ENCODE data around the gene ARL8B. TPM values are rescaled to one million over a fixed set of nuclear protein-coding genes. Genes with fewer than 3 reads are reported as not detected.
"Not testable (repeated sequence)": the region's sequence is repeated elsewhere in the genome, so short reads cannot be mapped to it uniquely, and the experiment has no call there.

The ARL8B gene
- polyA plus RNA-seq, 1 donor (not counting 4 experiments of a cell fraction or from before 2014, with no cell fraction given), result 102 TPM

DNA sequence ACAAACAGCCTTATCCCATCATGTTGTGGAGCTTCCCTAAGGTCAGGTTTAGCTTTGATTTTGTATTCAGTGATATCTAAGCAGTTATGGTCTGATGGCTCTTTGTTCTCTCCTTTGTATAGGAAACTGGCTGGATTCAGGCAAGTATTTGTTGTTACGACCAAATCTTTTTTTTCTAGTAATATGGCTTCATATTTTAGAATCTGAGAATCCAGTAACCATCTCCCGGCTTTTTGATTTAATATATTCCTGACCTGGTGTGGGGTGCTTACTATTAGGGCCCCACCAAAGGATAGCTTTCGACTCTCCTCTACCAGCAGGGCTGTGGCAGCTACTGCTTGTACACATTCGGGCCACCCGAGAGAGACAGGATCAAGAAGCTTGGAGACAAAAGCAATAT is 23.0 kb downstream of the ARL8B start:
- no peaks in the 10 kb centered on the region for H3K9me3 ChIP-seq (ENCODE audit: control insufficient read depth, low read depth, low read length)
- no peak overlapping the region for H3K4me2 ChIP-seq (ENCODE audit: control insufficient read depth, extremely low read depth, insufficient read depth, low read depth, low read length)

DNA sequence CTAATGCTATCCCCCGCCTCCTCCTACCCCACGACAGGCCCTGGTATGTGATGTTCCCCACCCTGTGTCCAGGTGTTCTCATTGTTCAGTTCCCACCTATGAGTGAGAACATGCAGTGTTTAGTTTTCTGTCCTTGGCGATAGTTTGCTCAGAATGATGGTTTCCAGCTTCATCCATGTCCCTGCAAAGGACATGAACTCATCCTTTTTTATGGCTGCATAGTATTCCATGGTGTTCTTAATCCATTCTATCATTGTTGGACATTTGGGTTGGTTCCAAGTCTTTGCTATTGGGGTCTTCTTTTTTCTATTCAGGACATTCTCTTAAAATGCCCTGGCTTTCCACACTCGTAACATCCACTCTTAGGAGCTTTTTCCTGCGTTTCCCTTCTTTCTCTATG is 25.1 kb downstream of the ARL8B start:
- H3K9me3 ChIP-seq (ENCODE audit: control insufficient read depth, low read depth, low read length); FAIRE-seq; H3K4me3 ChIP-seq (ENCODE audit: control insufficient read depth in 2 of 3, extremely low read depth in 1 of 3, insufficient read depth in 2 of 3, low read depth in 1 of 3, low read length in 3 of 3); H3K9me1 ChIP-seq (ENCODE audit: control insufficient read depth, extremely low read depth, insufficient read depth, low read length); H3K36me3 ChIP-seq (ENCODE audit: control insufficient read depth in 2 of 2, extremely low read depth in 1 of 2, insufficient read depth in 2 of 2, low read length in 2 of 2); dilution Hi-C loops (cut with MboI; ENCODE audit: extremely low pct_ligation_motif_present, low sequenced_read_pairs); H3K27ac ChIP-seq (ENCODE audit: control insufficient read depth, insufficient read depth, low read length); H4K20me1 ChIP-seq (ENCODE audit: control insufficient read depth, extremely low read depth, insufficient read depth, low read length); H2AFZ ChIP-seq (ENCODE audit: control insufficient read depth, low read length); H3K9ac ChIP-seq (ENCODE audit: control insufficient read depth, extremely low read depth, insufficient read depth, low read length); DNase-seq (ENCODE audit: low read depth, low spot score); H3K27me3 ChIP-seq (ENCODE audit: control insufficient read depth, extremely low read depth, insufficient read depth, low read length); H3K4me2 ChIP-seq (ENCODE audit: control insufficient read depth, extremely low read depth, insufficient read depth, low read depth, low read length): not testable (repeated sequence)
- Histone ChIP-seq H3K79me2 (ENCODE audit: control insufficient read depth, insufficient read depth, low read length) (peaks cover 98% of the 10 kb centered on the region), H3K4me1 (ENCODE audit: control insufficient read depth, extremely low read depth, insufficient read depth, low read length) (peaks cover 10% of the 10 kb centered on the region)

More for the DNA sequence above, 23.0 kb downstream of the ARL8B start:
- H3K79me2 ChIP-seq (ENCODE audit: control insufficient read depth, insufficient read depth, low read length), result peaks cover 100% of the 10 kb centered on the region
- no peak overlapping the region for H3K4me3 ChIP-seq (ENCODE audit: control insufficient read depth in 2 of 3, extremely low read depth in 1 of 3, insufficient read depth in 2 of 3, low read depth in 1 of 3, low read length in 3 of 3)
- TF ChIP-seq, protein P1, sequence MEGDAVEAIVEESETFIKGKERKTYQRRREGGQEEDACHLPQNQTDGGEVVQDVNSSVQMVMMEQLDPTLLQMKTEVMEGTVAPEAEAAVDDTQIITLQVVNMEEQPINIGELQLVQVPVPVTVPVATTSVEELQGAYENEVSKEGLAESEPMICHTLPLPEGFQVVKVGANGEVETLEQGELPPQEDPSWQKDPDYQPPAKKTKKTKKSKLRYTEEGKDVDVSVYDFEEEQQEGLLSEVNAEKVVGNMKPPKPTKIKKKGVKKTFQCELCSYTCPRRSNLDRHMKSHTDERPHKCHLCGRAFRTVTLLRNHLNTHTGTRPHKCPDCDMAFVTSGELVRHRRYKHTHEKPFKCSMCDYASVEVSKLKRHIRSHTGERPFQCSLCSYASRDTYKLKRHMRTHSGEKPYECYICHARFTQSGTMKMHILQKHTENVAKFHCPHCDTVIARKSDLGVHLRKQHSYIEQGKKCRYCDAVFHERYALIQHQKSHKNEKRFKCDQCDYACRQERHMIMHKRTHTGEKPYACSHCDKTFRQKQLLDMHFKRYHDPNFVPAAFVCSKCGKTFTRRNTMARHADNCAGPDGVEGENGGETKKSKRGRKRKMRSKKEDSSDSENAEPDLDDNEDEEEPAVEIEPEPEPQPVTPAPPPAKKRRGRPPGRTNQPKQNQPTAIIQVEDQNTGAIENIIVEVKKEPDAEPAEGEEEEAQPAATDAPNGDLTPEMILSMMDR (optimal IDR thresholded peaks at IDR 0.05 in 1 of 3, IDR thresholded peaks at IDR 0.05 in 1 of 3, conservative IDR thresholded peaks at IDR 0.05 in 1 of 3; ENCODE audit: extremely low read depth in 1 of 3, insufficient read depth in 2 of 3, low read length in 3 of 3), result no peak
- TF ChIP-seq EZH2 (IDR thresholded peaks at IDR 0.05; ENCODE audit: low read length), result no peak
- no peak overlapping the region for H3K27ac ChIP-seq (ENCODE audit: control insufficient read depth, insufficient read depth, low read length)
- FAIRE-seq (no peak), DNase-seq (ENCODE audit: low read depth, low spot score) (no peak)
- no peaks in the 10 kb centered on the region for H3K9me1 ChIP-seq (ENCODE audit: control insufficient read depth, extremely low read depth, insufficient read depth, low read length)
- H3K4me1 ChIP-seq (ENCODE audit: control insufficient read depth, extremely low read depth, insufficient read depth, low read length), result peaks cover 10% of the 10 kb centered on the region
- dilution Hi-C loops (cut with MboI; ENCODE audit: extremely low pct_ligation_motif_present, low sequenced_read_pairs), result no loop called here
- peaks cover 10% of the 10 kb centered on the region for H4K20me1 ChIP-seq (ENCODE audit: control insufficient read depth, extremely low read depth, insufficient read depth, low read length)
- H3K27me3 ChIP-seq (ENCODE audit: control insufficient read depth, extremely low read depth, insufficient read depth, low read length), result no peaks in the 10 kb centered on the region
- peaks cover 0 to 2% of the 10 kb centered on the region in 2 experiments for H3K36me3 ChIP-seq (ENCODE audit: control insufficient read depth in 2 of 2, extremely low read depth in 1 of 2, insufficient read depth in 2 of 2, low read length in 2 of 2)
- H2AFZ ChIP-seq (ENCODE audit: control insufficient read depth, low read length), result no peak overlapping the region
- no peak overlapping the region for H3K9ac ChIP-seq (ENCODE audit: control insufficient read depth, extremely low read depth, insufficient read depth, low read length)

DNA sequence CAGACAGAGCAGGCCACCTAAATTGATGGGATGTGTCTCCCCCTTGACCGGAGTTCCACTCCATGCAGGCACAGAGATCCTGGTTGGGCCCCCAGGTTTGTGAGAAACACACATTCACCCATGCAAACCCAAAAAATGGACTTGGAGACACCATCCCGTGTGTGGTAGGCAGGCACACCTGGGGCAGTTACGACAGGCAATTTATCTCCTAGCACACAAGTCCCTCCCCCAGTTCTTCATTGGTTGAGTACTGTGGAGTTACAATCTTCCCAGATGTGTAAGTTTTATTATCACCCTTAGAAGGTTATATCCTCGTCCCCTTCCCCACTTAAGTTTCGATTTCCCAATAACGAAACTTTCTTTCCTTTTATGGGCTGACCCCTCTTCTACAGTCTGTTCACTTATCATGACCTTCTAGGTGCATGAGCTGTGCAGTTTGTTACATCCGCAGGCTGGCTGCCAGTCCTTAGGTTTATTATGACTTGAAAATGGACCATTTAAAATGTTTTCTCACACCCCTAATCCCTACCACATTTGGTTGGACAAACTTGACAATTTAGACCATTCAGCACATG is 27.3 kb downstream of the ARL8B start:
- H3K9me3 ChIP-seq (ENCODE audit: control insufficient read depth, low read depth, low read length), result no peaks in the 10 kb centered on the region
- DNase-seq (ENCODE audit: low read depth, low spot score), result no peak
- H3K79me2 ChIP-seq (ENCODE audit: control insufficient read depth, insufficient read depth, low read length), result peaks cover 97% of the 10 kb centered on the region
- no peaks in the 10 kb centered on the region for H3K9me1 ChIP-seq (ENCODE audit: control insufficient read depth, extremely low read depth, insufficient read depth, low read length)
- H3K4me3 ChIP-seq (ENCODE audit: control insufficient read depth in 2 of 3, extremely low read depth in 1 of 3, insufficient read depth in 2 of 3, low read depth in 1 of 3, low read length in 3 of 3), result no peak overlapping the region
- peaks cover 0 to 3% of the 10 kb centered on the region in 2 experiments for H3K36me3 ChIP-seq (ENCODE audit: control insufficient read depth in 2 of 2, extremely low read depth in 1 of 2, insufficient read depth in 2 of 2, low read length in 2 of 2)
- no peak for FAIRE-seq
- H4K20me1 ChIP-seq (ENCODE audit: control insufficient read depth, extremely low read depth, insufficient read depth, low read length), result peaks cover 5% of the 10 kb centered on the region
- H3K27me3 ChIP-seq (ENCODE audit: control insufficient read depth, extremely low read depth, insufficient read depth, low read length), result no peaks in the 10 kb centered on the region
- no peak overlapping the region for H2AFZ ChIP-seq (ENCODE audit: control insufficient read depth, low read length)
- dilution Hi-C loops (cut with MboI; ENCODE audit: extremely low pct_ligation_motif_present, low sequenced_read_pairs), result no loop called here
- no peak overlapping the region for H3K27ac ChIP-seq (ENCODE audit: control insufficient read depth, insufficient read depth, low read length)
- no peak for TF ChIP-seq EZH2 (IDR thresholded peaks at IDR 0.05; ENCODE audit: low read length)
- TF ChIP-seq, protein P1 (optimal IDR thresholded peaks at IDR 0.05 in 1 of 3, IDR thresholded peaks at IDR 0.05 in 1 of 3, conservative IDR thresholded peaks at IDR 0.05 in 1 of 3; ENCODE audit: extremely low read depth in 1 of 3, insufficient read depth in 2 of 3, low read length in 3 of 3), result no peak
- no peak overlapping the region for H3K4me2 ChIP-seq (ENCODE audit: control insufficient read depth, extremely low read depth, insufficient read depth, low read depth, low read length)
- H3K4me1 ChIP-seq (ENCODE audit: control insufficient read depth, extremely low read depth, insufficient read depth, low read length), result peaks cover 4% of the 10 kb centered on the region
- no peak overlapping the region for H3K9ac ChIP-seq (ENCODE audit: control insufficient read depth, extremely low read depth, insufficient read depth, low read length)

Measured in keratinocyte (primary cell).